Vagina (tissue), 2 donors: ENCODE results near the gene MAF. TPM values are rescaled to one million over a fixed set of nuclear protein-coding genes. Genes with fewer than 3 reads are reported as not detected.

ENCODE experiments used
- DNase-seq, 2 donors: peaks; one replicate each; pipeline ENCODE4 v3.0.0-alpha.2; 2017; ENCODE audit errors: extremely low spot score in 2 of 2
- H3K27ac ChIP-seq: fragments of 200-600 bp; sonication (generic); one replicate; pipeline ENCODE4 v1.5.1; 2019
- H3K27me3 ChIP-seq: fragments of 200-600 bp; sonication (generic); one replicate; pipeline ENCODE4 v1.5.1; 2019
- H3K36me3 ChIP-seq, 2 donors: fragments of 200-600 bp; sonication (generic); one replicate each; pipeline ENCODE4 v1.5.1; 2017 to 2019
- H3K4me1 ChIP-seq: fragments of 200-600 bp; sonication (generic); one replicate; pipeline ENCODE4 v1.5.1; 2019
- H3K4me3 ChIP-seq, 2 donors: fragments of 200-600 bp; sonication (generic); 1 replicate in 1 of 2; 2 replicates in 1 of 2; pipeline ENCODE4 v1.5.1; 2016 to 2019
- H3K9me3 ChIP-seq: fragments of 200-600 bp; sonication (generic); one replicate; pipeline ENCODE4 v1.5.1; 2019
- CTCF ChIP-seq, 3 experiments: fragments of 450-650 bp in 2 of 3; fragments of 200-600 bp in 1 of 3; sonication (generic) in 1 of 3; IDR thresholded peaks; one replicate each; pipeline ENCODE4 v1.5.1; 2017 to 2019; ENCODE audit warnings: antibody characterized with exemption in 3 of 3, mild to moderate bottlenecking in 2 of 3, moderate library complexity in 2 of 3
- POLR2A ChIP-seq, 2 donors: fragments of 450-650 bp; IDR thresholded peaks; one replicate each; pipeline ENCODE4 v1.6.1; 2017; ENCODE audit warnings: antibody characterized with exemption in 2 of 2, mild to moderate bottlenecking in 2 of 2, moderate library complexity in 2 of 2
- POLR2AphosphoS5 ChIP-seq, 2 donors: sonication (generic); formaldehyde crosslinking; IDR thresholded peaks; one replicate each; pipeline ENCODE4 v1.9.0; 2017; ENCODE audit warnings: antibody characterized with exemption in 2 of 2, mild to moderate bottlenecking in 2 of 2, low read depth in 1 of 2; ENCODE audit not compliant: insufficient read depth in 1 of 2
- intact Hi-C: fragments of 100-400 bp; cut with DNase I; formaldehyde crosslinking; loops from one replicate; pipeline ENCODE4 v1.15.1; 2023
- total RNA-seq: library from RNA; depleted of rRNA; stranded (reverse); fragments of >200 nt; gene quantifications from one replicate; pipeline ENCODE4 v1.2.3, GENCODE V29; 2016

The MAF gene
- total RNA-seq, 1 donor from 2014 or later, result 52.5 TPM

- DNase-seq, result no peak
- Histone ChIP-seq H3K4me1 (peaks cover 25% of the 10 kb centered on the region), H3K4me3 (peak overlapping the region; percentile 83 to 91), H3K27me3 (no peaks in the 10 kb centered on the region), H3K27ac (peak overlapping the region; percentile 98), H3K9me3 (no peaks in the 10 kb centered on the region), H3K36me3 (no peaks in the 10 kb centered on the region)
- no peak for TF ChIP-seq CTCF (IDR thresholded peaks at IDR 0.05)
- no peak for TF ChIP-seq POLR2A (IDR thresholded peaks at IDR 0.05)
- no peak for TF ChIP-seq POLR2AphosphoS5 (IDR thresholded peaks at IDR 0.05; ENCODE audit: insufficient read depth in 1 of 2, low read depth in 1 of 2)
- intact Hi-C loops, result loop anchor here (5.0 to 10.0 kb wide), 2 partner anchors 1370 to 1478 kb away; no protein-coding TSS in a partner anchor
Measured at GRCh38 chr16:79602628-79603014, 2.1 kb upstream of the MAF start.

GRCh38 chr16:79601931-79602627, 1.5 kb upstream of the MAF start:
- intact Hi-C loops, result loop anchor here (2.0 to 10.0 kb wide), 3 partner anchors 1097 to 1477 kb away; no protein-coding TSS in a partner anchor

GRCh38 chr16:79601092-79601930, 774 bp upstream of the MAF start:
- H3K4me1 ChIP-seq, result peaks cover 18% of the 10 kb centered on the region
- peak overlapping the region; percentile 98 for H3K27ac ChIP-seq
- no peaks in the 10 kb centered on the region for H3K9me3 ChIP-seq
- DNase-seq, result no peak
- peak overlapping the region; percentile 83 to 91 for H3K4me3 ChIP-seq
- no peaks in the 10 kb centered on the region for H3K36me3 ChIP-seq
- H3K27me3 ChIP-seq, result no peaks in the 10 kb centered on the region
- TF ChIP-seq CTCF (IDR thresholded peaks at IDR 0.05) (no peak), POLR2A (IDR thresholded peaks at IDR 0.05) (peak in 1 of 2 donors; percentile 7), POLR2AphosphoS5 (IDR thresholded peaks at IDR 0.05; ENCODE audit: insufficient read depth in 1 of 2, low read depth in 1 of 2) (peak in 1 of 2 donors; percentile 74)
- intact Hi-C loops, result loop anchor here (2.0 to 10.0 kb wide), 3 partner anchors 1097 to 1477 kb away; no protein-coding TSS in a partner anchor

More at GRCh38 chr16:79601931-79602627, 1.5 kb upstream of the MAF start:
- peak overlapping the region; percentile 83 to 91 for H3K4me3 ChIP-seq
- no peaks in the 10 kb centered on the region for H3K9me3 ChIP-seq
- TF ChIP-seq CTCF (IDR thresholded peaks at IDR 0.05) (peak; percentile 35 to 91 (median 73)), POLR2AphosphoS5 (IDR thresholded peaks at IDR 0.05; ENCODE audit: insufficient read depth in 1 of 2, low read depth in 1 of 2) (peak in 1 of 2 donors; percentile 6), POLR2A (IDR thresholded peaks at IDR 0.05) (no peak)
- H3K4me1 ChIP-seq, result peaks cover 20% of the 10 kb centered on the region
- H3K27me3 ChIP-seq, result no peaks in the 10 kb centered on the region
- H3K36me3 ChIP-seq, result no peaks in the 10 kb centered on the region
- DNase-seq, result peak in 1 of 2 donors; percentile 91
- peak overlapping the region; percentile 98 for H3K27ac ChIP-seq

GRCh38 chr16:79599837-79600637, 500 bp downstream of the MAF start:
- DNase-seq, result no peak

More at GRCh38 chr16:79599837-79600637, 500 bp downstream of the MAF start:
- TF ChIP-seq POLR2AphosphoS5 (IDR thresholded peaks at IDR 0.05; ENCODE audit: insufficient read depth in 1 of 2, low read depth in 1 of 2) (peak in 1 of 2 donors; percentile 73), CTCF (IDR thresholded peaks at IDR 0.05) (no peak), POLR2A (IDR thresholded peaks at IDR 0.05) (no peak)
- peak overlapping the region; percentile 83 to 91 for H3K4me3 ChIP-seq
- H3K27me3 ChIP-seq, result no peaks in the 10 kb centered on the region
- H3K4me1 ChIP-seq, result peaks cover 18% of the 10 kb centered on the region
- no peaks in the 10 kb centered on the region for H3K9me3 ChIP-seq
- no peaks in the 10 kb centered on the region for H3K36me3 ChIP-seq
- peak overlapping the region; percentile 98 for H3K27ac ChIP-seq
- intact Hi-C loops, result loop anchor here (2.0 to 10.0 kb wide), 4 partner anchors 915 to 1475 kb away; no protein-coding TSS in a partner anchor
